ENCODE data around the gene NUDT16.

NUDT16 gene

GRCh38 chr3:131435000-131435399, 53.4 kb downstream of the NUDT16 start:
- DNase-seq (ENCODE audit: low read depth in 3 of 3, low spot score in 1 of 3), result no peak

All from stimulated activated CD4-positive, alpha-beta T cell treated with anti-CD3 and anti-CD28 coated beads, TNF-alpha, amount 100 ng/mL, for 1 hour (primary cell).